ENCODE results near the gene EWSR1.
A peak's percentile ranks its signal among the peaks of the same experiment; 100 is the strongest.

DNA sequence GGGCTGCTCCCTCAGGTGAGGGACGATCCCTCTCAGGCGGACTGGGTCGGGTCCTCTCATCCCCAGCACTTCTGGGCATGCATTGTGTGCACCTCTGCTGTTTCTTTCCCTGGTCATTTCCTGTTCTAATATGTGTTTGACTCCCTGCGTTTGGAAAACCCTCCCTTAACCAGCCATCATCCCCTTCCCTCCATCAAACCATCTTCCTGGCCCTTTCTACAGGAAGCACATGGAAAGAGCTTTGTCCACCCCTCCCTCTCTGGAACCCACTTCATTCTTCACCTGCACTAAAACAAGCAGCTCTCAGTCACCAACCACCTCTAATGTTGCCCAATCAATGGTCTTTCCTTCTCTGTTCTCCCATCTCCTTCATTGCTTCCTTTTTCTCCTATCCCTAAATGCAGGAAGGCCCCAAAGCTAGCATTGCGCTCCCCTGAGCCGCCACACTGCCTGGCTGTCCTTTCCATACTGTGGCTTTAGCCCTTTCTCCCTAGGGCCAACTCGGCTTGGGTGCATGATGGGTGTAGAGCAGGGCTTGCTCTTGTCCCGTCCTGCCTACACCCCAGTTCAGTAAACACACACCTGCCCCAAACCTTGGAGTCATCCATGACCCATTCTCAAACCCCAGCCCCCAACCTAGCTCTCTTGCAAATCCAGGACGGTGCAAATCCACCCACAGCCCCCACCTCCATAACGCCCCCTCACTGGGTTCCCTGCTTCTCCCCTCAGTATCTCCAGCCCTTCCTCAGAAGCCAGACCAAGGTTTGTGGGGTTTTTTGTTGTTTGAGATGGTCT lies 32.9 kb downstream of the EWSR1 start:
- TF ChIP-seq, protein P1, sequence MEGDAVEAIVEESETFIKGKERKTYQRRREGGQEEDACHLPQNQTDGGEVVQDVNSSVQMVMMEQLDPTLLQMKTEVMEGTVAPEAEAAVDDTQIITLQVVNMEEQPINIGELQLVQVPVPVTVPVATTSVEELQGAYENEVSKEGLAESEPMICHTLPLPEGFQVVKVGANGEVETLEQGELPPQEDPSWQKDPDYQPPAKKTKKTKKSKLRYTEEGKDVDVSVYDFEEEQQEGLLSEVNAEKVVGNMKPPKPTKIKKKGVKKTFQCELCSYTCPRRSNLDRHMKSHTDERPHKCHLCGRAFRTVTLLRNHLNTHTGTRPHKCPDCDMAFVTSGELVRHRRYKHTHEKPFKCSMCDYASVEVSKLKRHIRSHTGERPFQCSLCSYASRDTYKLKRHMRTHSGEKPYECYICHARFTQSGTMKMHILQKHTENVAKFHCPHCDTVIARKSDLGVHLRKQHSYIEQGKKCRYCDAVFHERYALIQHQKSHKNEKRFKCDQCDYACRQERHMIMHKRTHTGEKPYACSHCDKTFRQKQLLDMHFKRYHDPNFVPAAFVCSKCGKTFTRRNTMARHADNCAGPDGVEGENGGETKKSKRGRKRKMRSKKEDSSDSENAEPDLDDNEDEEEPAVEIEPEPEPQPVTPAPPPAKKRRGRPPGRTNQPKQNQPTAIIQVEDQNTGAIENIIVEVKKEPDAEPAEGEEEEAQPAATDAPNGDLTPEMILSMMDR (conservative IDR thresholded peaks at IDR 0.05; ENCODE audit: low read depth, low read length) = no peak
- TF ChIP-seq POLR2A (IDR thresholded peaks at IDR 0.05; ENCODE audit: low read depth, low read length) = peak; percentile 43; the same call in 1 of the 2 replicates
- TF ChIP-seq, protein P2, sequence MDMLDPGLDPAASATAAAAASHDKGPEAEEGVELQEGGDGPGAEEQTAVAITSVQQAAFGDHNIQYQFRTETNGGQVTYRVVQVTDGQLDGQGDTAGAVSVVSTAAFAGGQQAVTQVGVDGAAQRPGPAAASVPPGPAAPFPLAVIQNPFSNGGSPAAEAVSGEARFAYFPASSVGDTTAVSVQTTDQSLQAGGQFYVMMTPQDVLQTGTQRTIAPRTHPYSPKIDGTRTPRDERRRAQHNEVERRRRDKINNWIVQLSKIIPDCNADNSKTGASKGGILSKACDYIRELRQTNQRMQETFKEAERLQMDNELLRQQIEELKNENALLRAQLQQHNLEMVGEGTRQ (IDR thresholded peaks at IDR 0.05; ENCODE audit: low read depth, low read length) = no peak
- peak; percentile 50 for TF ChIP-seq CEBPB (IDR thresholded peaks at IDR 0.05; ENCODE audit: low read depth, low read length)
- no peak for TF ChIP-seq NFE2L2 (IDR thresholded peaks at IDR 0.05; ENCODE audit: low read depth, low read length)
- TF ChIP-seq SMC3 (IDR thresholded peaks at IDR 0.05; ENCODE audit: low read depth, low read length) = no peak
- no peak for TF ChIP-seq BHLHE40 (IDR thresholded peaks at IDR 0.05; ENCODE audit: low read depth, low read length)
- TF ChIP-seq CHD1 (IDR thresholded peaks at IDR 0.05; ENCODE audit: low read depth, low read length) = no peak
- no peak for TF ChIP-seq MAFK (IDR thresholded peaks at IDR 0.05; ENCODE audit: low read depth, low read length)
- no peak for TF ChIP-seq MAZ (IDR thresholded peaks at IDR 0.05; ENCODE audit: borderline replicate concordance, low read depth, low read length)
- no peak for TF ChIP-seq RFX5 (IDR thresholded peaks at IDR 0.05; ENCODE audit: low read depth, low read length)
- TF ChIP-seq, protein P3, sequence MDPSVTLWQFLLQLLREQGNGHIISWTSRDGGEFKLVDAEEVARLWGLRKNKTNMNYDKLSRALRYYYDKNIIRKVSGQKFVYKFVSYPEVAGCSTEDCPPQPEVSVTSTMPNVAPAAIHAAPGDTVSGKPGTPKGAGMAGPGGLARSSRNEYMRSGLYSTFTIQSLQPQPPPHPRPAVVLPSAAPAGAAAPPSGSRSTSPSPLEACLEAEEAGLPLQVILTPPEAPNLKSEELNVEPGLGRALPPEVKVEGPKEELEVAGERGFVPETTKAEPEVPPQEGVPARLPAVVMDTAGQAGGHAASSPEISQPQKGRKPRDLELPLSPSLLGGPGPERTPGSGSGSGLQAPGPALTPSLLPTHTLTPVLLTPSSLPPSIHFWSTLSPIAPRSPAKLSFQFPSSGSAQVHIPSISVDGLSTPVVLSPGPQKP (IDR thresholded peaks at IDR 0.05; ENCODE audit: borderline replicate concordance, low read depth, low read length) = no peak
- TF ChIP-seq RAD21 (IDR thresholded peaks at IDR 0.05; ENCODE audit: low read length) = no peak

Measured in IMR-90 (cell line).